Measurements from ENCODE around the gene CLEC17A.
"Not testable (repeated sequence)": the region's sequence is repeated elsewhere in the genome, so short reads cannot be mapped to it uniquely, and the experiment has no call there.

The CLEC17A gene

GRCh38 chr19:14582894-14583340 lies at the start of gene CLEC17A:
CLEC17A (plus strand) TSS chr19:14583084; CDS start chr19:14583161, 77 bp downstream.
- DNase-seq (ENCODE audit: low read depth) = no peak

- no peak for DNase-seq (ENCODE audit: low read depth)
These were observed 49.4 kb upstream of the CLEC17A start for GRCh38 chr19:14533450-14533849.

GRCh38 chr19:14536926-14537692 lies 45.8 kb upstream of the CLEC17A start:
- no peak for DNase-seq (ENCODE audit: low read depth)

- no peak for DNase-seq (ENCODE audit: low read depth)
These were observed 42.0 kb upstream of the CLEC17A start for GRCh38 chr19:14540741-14541525.

GRCh38 chr19:14541979-14542378 lies 40.9 kb upstream of the CLEC17A start:
- not testable (repeated sequence) for DNase-seq (ENCODE audit: low read depth)

GRCh38 chr19:14542711-14543328 lies 40.1 kb upstream of the CLEC17A start:
- DNase-seq (ENCODE audit: low read depth) = no peak

- no peak for DNase-seq (ENCODE audit: low read depth)
These were observed 38.8 kb upstream of the CLEC17A start for GRCh38 chr19:14544047-14544446.

- DNase-seq (ENCODE audit: low read depth) = no peak
These were observed 37.7 kb upstream of the CLEC17A start for GRCh38 chr19:14544977-14545715.

- DNase-seq (ENCODE audit: low read depth) = no peak
These were observed 37.2 kb upstream of the CLEC17A start for GRCh38 chr19:14545716-14546082.

- no peak for DNase-seq (ENCODE audit: low read depth)
These were observed 32.6 kb upstream of the CLEC17A start for GRCh38 chr19:14550201-14550754.

- not testable (repeated sequence) for DNase-seq (ENCODE audit: low read depth)
These were observed 31.5 kb upstream of the CLEC17A start for GRCh38 chr19:14551134-14552005.

- DNase-seq (ENCODE audit: low read depth) = not testable (repeated sequence)
These were observed 30.9 kb upstream of the CLEC17A start for GRCh38 chr19:14552006-14552360.

- no peak for DNase-seq (ENCODE audit: low read depth)
These were observed 29.6 kb upstream of the CLEC17A start for GRCh38 chr19:14553042-14553938.

- DNase-seq (ENCODE audit: low read depth) = no peak
These were observed 29.0 kb upstream of the CLEC17A start for GRCh38 chr19:14553939-14554243.

- no peak for DNase-seq (ENCODE audit: low read depth)
These were observed 28.5 kb upstream of the CLEC17A start for GRCh38 chr19:14554382-14554812.

- no peak for DNase-seq (ENCODE audit: low read depth)
These were observed 26.8 kb upstream of the CLEC17A start for GRCh38 chr19:14555918-14556661.

GRCh38 chr19:14556662-14557188 lies 26.2 kb upstream of the CLEC17A start:
- DNase-seq (ENCODE audit: low read depth) = no peak

- DNase-seq (ENCODE audit: low read depth) = no peak
These were observed 24.4 kb upstream of the CLEC17A start for GRCh38 chr19:14558370-14559066.

Data from GM04503 (cell line).